Omental fat pad (tissue), 4 donors: ENCODE results near the gene CD58. TPM values are rescaled to one million over a fixed set of nuclear protein-coding genes. Genes with fewer than 3 reads are reported as not detected.

Experiments used
- ATAC-seq: fragments of 150-250 bp; one replicate; pipeline ENCODE4 v1.9.1; 2016; ENCODE audit warnings: mild to moderate bottlenecking, moderate library complexity; ENCODE audit not compliant: low FRiP score
- DNase-seq: peaks from one replicate; pipeline ENCODE4 v3.0.0-alpha.2; 2019; ENCODE audit warnings: low spot score
- total RNA-seq, 4 donors: library from RNA; depleted of rRNA; stranded (reverse); fragments of >200 nt; gene quantifications; one replicate each; pipeline ENCODE4 v1.1.0, GENCODE V29; 2016
- TF ChIP-seq, protein P1 (sequence below), 3 donors: fragments of 450-650 bp; IDR thresholded peaks; one replicate each; pipeline ENCODE4 v1.5.1; 2016 to 2017; ENCODE audit warnings: antibody characterized with exemption in 3 of 3, mild to moderate bottlenecking in 3 of 3, moderate library complexity in 2 of 3

Gene CD58
- total RNA-seq, 4 donors from 2014 or later: 23.8 to 53.4 (median 27.1) TPM

DNA sequence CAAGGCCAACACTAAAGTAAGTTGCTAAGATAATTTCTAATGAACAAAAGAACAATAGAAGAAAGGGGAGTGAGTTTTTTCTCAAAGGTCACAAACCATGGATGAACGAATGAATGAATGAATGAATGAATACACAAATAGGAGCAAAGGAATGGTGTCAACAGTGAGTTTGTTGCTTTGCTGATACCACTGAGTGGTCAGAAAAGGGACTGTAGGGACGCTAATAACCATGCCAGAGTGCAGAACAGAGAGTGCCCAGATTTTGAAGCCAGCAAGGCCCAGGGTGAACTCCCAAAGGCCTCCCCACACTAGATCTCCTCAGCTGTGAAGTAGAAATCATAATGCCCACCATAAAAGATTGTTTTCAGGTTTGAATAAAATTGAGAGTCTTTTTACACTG is 15.9 kb downstream of the CD58 start:
- TF ChIP-seq, protein P1, sequence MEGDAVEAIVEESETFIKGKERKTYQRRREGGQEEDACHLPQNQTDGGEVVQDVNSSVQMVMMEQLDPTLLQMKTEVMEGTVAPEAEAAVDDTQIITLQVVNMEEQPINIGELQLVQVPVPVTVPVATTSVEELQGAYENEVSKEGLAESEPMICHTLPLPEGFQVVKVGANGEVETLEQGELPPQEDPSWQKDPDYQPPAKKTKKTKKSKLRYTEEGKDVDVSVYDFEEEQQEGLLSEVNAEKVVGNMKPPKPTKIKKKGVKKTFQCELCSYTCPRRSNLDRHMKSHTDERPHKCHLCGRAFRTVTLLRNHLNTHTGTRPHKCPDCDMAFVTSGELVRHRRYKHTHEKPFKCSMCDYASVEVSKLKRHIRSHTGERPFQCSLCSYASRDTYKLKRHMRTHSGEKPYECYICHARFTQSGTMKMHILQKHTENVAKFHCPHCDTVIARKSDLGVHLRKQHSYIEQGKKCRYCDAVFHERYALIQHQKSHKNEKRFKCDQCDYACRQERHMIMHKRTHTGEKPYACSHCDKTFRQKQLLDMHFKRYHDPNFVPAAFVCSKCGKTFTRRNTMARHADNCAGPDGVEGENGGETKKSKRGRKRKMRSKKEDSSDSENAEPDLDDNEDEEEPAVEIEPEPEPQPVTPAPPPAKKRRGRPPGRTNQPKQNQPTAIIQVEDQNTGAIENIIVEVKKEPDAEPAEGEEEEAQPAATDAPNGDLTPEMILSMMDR (IDR thresholded peaks at IDR 0.05): no peak
- ATAC-seq: no peak
- no peak for DNase-seq

DNA sequence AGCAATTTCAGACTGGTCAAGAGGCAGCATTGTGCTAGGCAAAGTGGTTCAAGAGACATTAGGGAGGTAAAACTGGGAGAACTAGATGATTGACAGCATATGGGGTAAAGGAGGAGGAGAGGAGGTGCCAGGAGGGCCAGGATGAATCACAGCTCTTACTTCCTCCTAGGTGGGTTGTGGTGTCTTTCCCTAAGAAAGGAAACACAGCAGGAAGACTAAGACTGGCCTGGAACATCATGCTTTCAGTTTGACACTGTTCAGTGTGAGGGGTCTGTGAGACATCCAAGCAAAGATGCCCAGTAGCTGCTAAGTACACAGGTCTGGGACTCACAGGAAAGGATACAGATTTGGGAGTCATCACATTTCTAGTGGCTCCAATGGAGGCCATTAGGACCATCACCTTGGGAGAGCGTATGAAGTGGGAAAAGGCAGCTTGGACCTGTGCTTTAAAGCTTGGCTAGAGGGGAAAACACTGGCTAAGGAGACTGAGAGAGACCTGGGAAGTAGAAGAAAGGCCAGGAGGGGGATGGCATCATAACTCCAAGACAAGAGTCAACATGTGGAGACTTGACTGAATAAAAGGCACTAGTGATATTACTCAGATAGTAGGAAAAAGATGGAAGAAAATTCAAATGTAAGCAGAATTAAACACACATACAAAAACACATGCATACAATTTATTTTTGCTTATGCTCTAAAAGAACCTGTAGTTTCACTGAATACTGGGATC is 17.3 kb downstream of the CD58 start:
- ATAC-seq (no peak), DNase-seq (no peak)
- TF ChIP-seq, protein P1 (IDR thresholded peaks at IDR 0.05): no peak

DNA sequence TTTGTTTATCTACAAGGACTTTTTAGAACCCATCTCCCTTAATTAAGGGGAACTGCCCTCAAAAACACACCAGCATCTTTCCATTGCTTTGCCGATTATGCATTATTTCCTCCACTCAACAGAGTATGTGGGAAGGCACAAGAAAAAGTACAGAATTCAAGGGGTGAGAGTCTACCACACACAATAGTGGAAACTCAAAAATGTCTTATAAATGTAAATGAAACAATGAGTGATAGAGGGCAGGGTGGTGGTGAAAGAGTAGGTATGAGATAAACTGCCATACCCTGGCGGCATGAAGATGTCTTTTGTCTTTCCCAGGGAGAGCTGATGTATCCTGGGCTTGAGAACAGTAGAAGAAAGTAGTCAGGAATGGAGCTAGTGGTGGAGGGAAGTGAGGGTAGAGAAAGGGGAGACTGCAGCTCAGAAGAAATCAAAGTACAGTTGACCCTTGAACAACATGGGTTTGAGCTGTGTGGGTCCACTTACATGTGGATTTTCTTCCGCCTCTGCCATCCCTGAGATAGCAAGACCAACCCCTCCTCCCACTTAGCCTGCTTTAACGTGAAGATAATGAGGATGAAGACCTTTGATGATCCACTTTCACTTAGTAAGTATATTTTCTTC is 24.4 kb downstream of the CD58 start:
- TF ChIP-seq, protein P1 (IDR thresholded peaks at IDR 0.05): no peak
- DNase-seq: no peak
- ATAC-seq: no peak

DNA sequence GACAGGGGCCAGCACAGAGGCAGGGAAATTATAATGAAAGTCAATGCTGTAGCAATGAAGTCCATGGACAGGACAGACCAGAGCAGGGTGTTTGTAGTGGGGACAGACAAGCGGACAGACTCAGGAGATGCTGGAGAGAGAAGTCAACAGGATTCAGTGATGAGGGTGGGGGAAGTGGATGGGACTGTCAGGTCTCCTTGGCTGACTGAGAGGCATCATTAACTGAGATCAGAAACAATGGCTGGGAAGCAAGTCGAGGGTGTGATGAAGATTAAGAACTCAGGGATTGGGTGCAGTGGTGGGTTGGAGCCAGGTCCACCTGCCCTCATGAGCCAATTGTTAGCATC is 25.5 kb downstream of the CD58 start:
- DNase-seq (no peak), ATAC-seq (no peak)
- TF ChIP-seq, protein P1 (IDR thresholded peaks at IDR 0.05): no peak

DNA sequence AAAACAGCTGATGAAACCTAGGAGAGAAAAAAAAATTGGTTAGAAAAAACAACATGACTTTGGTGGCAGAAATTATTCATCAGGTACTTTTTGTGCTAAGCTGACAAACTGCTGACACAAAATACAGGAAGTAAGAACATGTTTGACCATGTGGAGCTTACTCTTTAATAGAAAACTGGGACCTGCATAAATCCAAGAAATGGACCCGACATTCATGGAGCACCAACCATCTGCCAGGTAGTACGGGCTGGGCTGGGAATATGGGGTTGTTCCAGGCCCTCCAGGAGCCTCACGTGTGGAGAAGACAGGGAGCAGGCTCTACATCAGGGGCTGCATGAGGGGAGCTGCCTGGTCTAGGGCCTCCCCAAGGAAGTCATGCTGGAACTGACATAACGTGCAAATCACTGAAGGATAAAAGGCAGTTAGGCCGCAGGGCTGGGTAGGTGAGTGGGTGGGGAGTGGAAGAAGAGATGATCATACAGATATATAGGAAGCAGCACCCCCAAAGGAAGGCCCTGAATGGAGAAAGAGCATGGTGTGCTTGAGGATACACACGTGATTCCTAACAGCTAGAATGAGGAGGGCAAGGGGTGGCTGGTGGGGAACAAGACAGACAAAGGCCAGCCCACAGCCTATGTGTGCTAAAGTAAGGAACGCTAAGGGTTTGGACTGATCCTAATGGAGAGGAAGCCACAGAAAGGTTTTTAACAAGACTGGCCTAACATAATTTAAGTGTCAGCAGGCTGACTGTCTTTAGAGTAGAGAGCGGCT is 26.1 kb downstream of the CD58 start:
- ATAC-seq: no peak
- TF ChIP-seq, protein P1 (IDR thresholded peaks at IDR 0.05): no peak
- no peak for DNase-seq

DNA sequence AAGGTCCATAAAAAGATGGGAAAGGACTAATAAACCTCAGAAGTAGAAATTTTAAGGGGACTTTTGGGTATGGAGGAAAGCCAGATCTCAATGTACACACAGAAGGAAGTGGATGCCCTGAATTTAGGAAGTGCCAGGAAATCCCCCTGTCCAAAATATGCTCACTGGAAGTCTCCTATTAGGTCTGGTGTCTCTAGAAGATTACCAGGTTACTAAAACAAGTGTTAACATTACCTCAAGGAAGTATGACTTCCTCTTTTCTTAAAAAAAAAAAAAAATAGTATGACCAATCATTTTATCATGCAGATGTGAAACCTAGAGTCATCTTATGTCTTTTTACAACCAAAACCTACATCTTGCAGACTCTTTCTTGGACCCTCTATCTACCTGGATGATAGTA is 30.7 kb downstream of the CD58 start:
- TF ChIP-seq, protein P1 (IDR thresholded peaks at IDR 0.05): no peak
- ATAC-seq (no peak), DNase-seq (no peak)
